ENCODE data around the gene FAM153A.
"Not testable (repeated sequence)": the region's sequence is repeated elsewhere in the genome, so short reads cannot be mapped to it uniquely, and the experiment has no call there.

GRCh38 chr5:177719989-177720388 lies 62.7 kb downstream of the FAM153A start:
- not testable (repeated sequence) for TF ChIP-seq ZNF503 (CRISPR knock-in tag; IDR thresholded peaks at IDR 0.05); CTCF (CRISPR knock-in tag; IDR thresholded peaks at IDR 0.05); TIGD3 (CRISPR knock-in tag; IDR thresholded peaks at IDR 0.05; ENCODE audit: borderline replicate concordance); HOXA5 (CRISPR knock-in tag; IDR thresholded peaks at IDR 0.05); ZNF75D (CRISPR knock-in tag; IDR thresholded peaks at IDR 0.05; ENCODE audit: borderline replicate concordance); STAG1 (CRISPR knock-in tag; IDR thresholded peaks at IDR 0.05); ZNF468 (CRISPR knock-in tag; IDR thresholded peaks at IDR 0.05); KDM6A (CRISPR knock-in tag; IDR thresholded peaks at IDR 0.05; ENCODE audit: low read depth); REST (IDR thresholded peaks at IDR 0.05; ENCODE audit: borderline replicate concordance in 1 of 2, low read depth in 1 of 2, low read length in 2 of 2); YEATS4 (CRISPR knock-in tag; IDR thresholded peaks at IDR 0.05; ENCODE audit: borderline replicate concordance); MAZ (IDR thresholded peaks at IDR 0.05; ENCODE audit: borderline replicate concordance, low read depth, low read length); MAZ (CRISPR knock-in tag; IDR thresholded peaks at IDR 0.05; ENCODE audit: low read depth); TARDBP (CRISPR knock-in tag; IDR thresholded peaks at IDR 0.05)

Measured in HepG2 (cell line).